Posterior vena cava (tissue), 2 donors: ENCODE measurements around the gene PLEKHO2. TPM values are rescaled to one million over a fixed set of nuclear protein-coding genes. Genes with fewer than 3 reads are reported as not detected.

Source experiments
- DNase-seq: peaks from one replicate; pipeline ENCODE4 v3.0.0-alpha.2; 2020; ENCODE audit warnings: low spot score
- intact Hi-C, 2 donors: fragments of 100-400 bp; cut with DNase I; formaldehyde crosslinking; loops; one replicate each; pipeline versions ENCODE4 v1.14.1 to v1.14.2; 2022 to 2023
- total RNA-seq, 2 donors: library from RNA; stranded (reverse); fragmentation: NEBNext Ultra II Directional; extraction: Animal tissue kit (Norgen Biotek cat#: 25700); gene quantifications; one replicate each; pipeline ENCODE4 v1.2.1, GENCODE V29; 2021
- donor health status: DM: yes; HTN: yes; CAD: no.
- donor health status: DM: yes; HTN: yes; CAD: no.

PLEKHO2 gene
- total RNA-seq, 2 donors from 2014 or later, result 40.9 to 50.1 TPM

GRCh38 chr15:64870353-64870752 is 28.6 kb downstream of the PLEKHO2 start:
- intact Hi-C loops, result no loop called here
- no peak for DNase-seq

- intact Hi-C loops, result no loop called here
- no peak for DNase-seq
These were observed 34.0 kb downstream of the PLEKHO2 start for GRCh38 chr15:64875641-64876223.

- intact Hi-C loops, result no loop called here
- peak; percentile 93 for DNase-seq
These were observed 35.7 kb downstream of the PLEKHO2 start for GRCh38 chr15:64877435-64877834.

- intact Hi-C loops, result no loop called here
- DNase-seq, result no peak
These were observed 37.0 kb downstream of the PLEKHO2 start for GRCh38 chr15:64878705-64879104.

- intact Hi-C loops, result no loop called here
- DNase-seq, result no peak
These were observed 41.4 kb downstream of the PLEKHO2 start for GRCh38 chr15:64883100-64883581.

GRCh38 chr15:64883997-64884511 is 42.3 kb downstream of the PLEKHO2 start:
- intact Hi-C loops, result no loop called here
- peak; percentile 94 for DNase-seq

GRCh38 chr15:64884679-64885078 is 43.0 kb downstream of the PLEKHO2 start:
- no peak for DNase-seq
- intact Hi-C loops, result no loop called here

GRCh38 chr15:64888336-64888735 is 46.6 kb downstream of the PLEKHO2 start:
- DNase-seq, result no peak
- intact Hi-C loops, result no loop called here

- intact Hi-C loops, result loop anchor here in 1 of 2 donors (10.0 kb wide), 1 partner anchor 47 kb away; the partner anchor contains the start of gene PLEKHO2
- DNase-seq, result no peak
These were observed 49.8 kb downstream of the PLEKHO2 start for GRCh38 chr15:64891561-64891960.

GRCh38 chr15:64892847-64893403 is 51.2 kb downstream of the PLEKHO2 start:
- no peak for DNase-seq
- intact Hi-C loops, result loop anchor here in 1 of 2 donors (10.0 kb wide), 1 partner anchor 48 kb away; the partner anchor contains the start of gene PLEKHO2

- peak; percentile 97 for DNase-seq
- intact Hi-C loops, result loop anchor here in 1 of 2 donors (10.0 kb wide), 1 partner anchor 49 kb away; the partner anchor contains the start of gene PLEKHO2
These were observed 52.0 kb downstream of the PLEKHO2 start for GRCh38 chr15:64893481-64894394.

- no peak for DNase-seq
- intact Hi-C loops, result loop anchor here (5.0 to 10.0 kb wide), 2 partner anchors 50 to 52 kb away; partner anchors contain the start of gene PLEKHO2 (in 2 of the 2)
These were observed 52.8 kb downstream of the PLEKHO2 start for GRCh38 chr15:64894395-64895056.

- intact Hi-C loops, result loop anchor here (5.0 to 10.0 kb wide), 2 partner anchors 51 to 53 kb away; partner anchors contain the start of gene PLEKHO2 (in 2 of the 2)
- DNase-seq, result peak; percentile 78
These were observed 53.8 kb downstream of the PLEKHO2 start for GRCh38 chr15:64895285-64896065.

- intact Hi-C loops, result loop anchor here (5.0 to 10.0 kb wide), 2 partner anchors 52 to 54 kb away; partner anchors contain the start of gene PLEKHO2 (in 2 of the 2)
- DNase-seq, result peak; percentile 61
These were observed 54.8 kb downstream of the PLEKHO2 start for GRCh38 chr15:64896371-64897069.

- peak; percentile 91 for DNase-seq
- intact Hi-C loops, result loop anchor here (5.0 to 10.0 kb wide), 2 partner anchors 53 to 55 kb away; partner anchors contain the start of gene PLEKHO2 (in 2 of the 2)
These were observed 55.8 kb downstream of the PLEKHO2 start for GRCh38 chr15:64897345-64897985.

GRCh38 chr15:64898406-64898805 is 56.7 kb downstream of the PLEKHO2 start:
- DNase-seq, result peak; percentile 36
- intact Hi-C loops, result loop anchor here (5.0 to 10.0 kb wide), 2 partner anchors 54 to 56 kb away; partner anchors contain the start of gene PLEKHO2 (in 2 of the 2)

GRCh38 chr15:64901141-64901540 is 59.4 kb downstream of the PLEKHO2 start:
- DNase-seq, result peak; percentile 26
- intact Hi-C loops, result no loop called here
